HEK293 (cell line): ENCODE results near the gene NCOR1.
"Not testable (repeated sequence)": the region's sequence is repeated elsewhere in the genome, so short reads cannot be mapped to it uniquely, and the experiment has no call there.

Experiments used
- CTCF ChIP-seq: fragments of 450-650 bp; formaldehyde crosslinking; IDR thresholded peaks from 2 replicates; pipeline ENCODE4 v1.5.1; 2016; ENCODE audit warnings: missing biosample characterization, missing genetic modification characterization
- GLI4 ChIP-seq: fragments of 450-650 bp; formaldehyde crosslinking; IDR thresholded peaks from 2 replicates; pipeline ENCODE4 v1.5.1; 2016; ENCODE audit warnings: missing biosample characterization, missing genetic modification characterization
- KLF16 ChIP-seq: fragments of 450-650 bp; formaldehyde crosslinking; IDR thresholded peaks from 2 replicates; pipeline ENCODE4 v1.5.1; 2017; ENCODE audit warnings: missing biosample characterization, missing genetic modification characterization
- RBAK ChIP-seq: fragments of 450-650 bp; formaldehyde crosslinking; IDR thresholded peaks from 2 replicates; pipeline ENCODE4 v1.5.1; 2016; ENCODE audit warnings: missing biosample characterization, missing genetic modification characterization
- YY1 ChIP-seq: fragments of 450-650 bp; formaldehyde crosslinking; IDR thresholded peaks from 2 replicates; pipeline ENCODE4 v1.5.1; 2018; ENCODE audit warnings: missing biosample characterization, missing genetic modification characterization
- ZBTB26 ChIP-seq: fragments of 450-650 bp; formaldehyde crosslinking; optimal IDR thresholded peaks from 2 replicates; pipeline ENCODE3; 2016; ENCODE audit warnings: missing biosample characterization, mild to moderate bottlenecking, missing genetic modification characterization
- ZFP69B ChIP-seq: fragments of 450-650 bp; formaldehyde crosslinking; IDR thresholded peaks from 2 replicates; pipeline ENCODE4 v1.5.1; 2016; ENCODE audit warnings: missing biosample characterization, missing genetic modification characterization
- ZNF121 ChIP-seq: fragments of 450-650 bp; formaldehyde crosslinking; IDR thresholded peaks from 2 replicates; pipeline ENCODE4 v1.5.1; 2016; ENCODE audit warnings: missing biosample characterization, missing genetic modification characterization
- ZNF202 ChIP-seq: fragments of 450-650 bp; formaldehyde crosslinking; IDR thresholded peaks from 2 replicates; pipeline ENCODE4 v1.5.1; 2016; ENCODE audit warnings: missing biosample characterization, missing genetic modification characterization, borderline replicate concordance
- ZNF747 ChIP-seq: fragments of 450-650 bp; formaldehyde crosslinking; IDR thresholded peaks from 2 replicates; pipeline ENCODE4 v1.5.1; 2016; ENCODE audit warnings: missing biosample characterization, missing genetic modification characterization
- ZNF768 ChIP-seq: fragments of 450-650 bp; formaldehyde crosslinking; IDR thresholded peaks from 2 replicates; pipeline ENCODE4 v1.5.1; 2018; ENCODE audit warnings: missing biosample characterization, mild to moderate bottlenecking, missing genetic modification characterization
- ZNF777 ChIP-seq: fragments of 450-650 bp; formaldehyde crosslinking; IDR thresholded peaks from 2 replicates; pipeline ENCODE4 v1.5.1; 2017; ENCODE audit warnings: missing biosample characterization, missing genetic modification characterization, borderline replicate concordance
- ZSCAN30 ChIP-seq: fragments of 450-650 bp; IDR thresholded peaks from 2 replicates; pipeline ENCODE4 v1.5.1; 2018; ENCODE audit warnings: missing biosample characterization, mild to moderate bottlenecking, missing genetic modification characterization, moderate library complexity
- TF ChIP-seq, protein P1 (sequence below): fragments of 450-650 bp; formaldehyde crosslinking; IDR thresholded peaks from 2 replicates; pipeline ENCODE4 v1.5.1; 2016; ENCODE audit warnings: missing biosample characterization, missing genetic modification characterization

- not testable (repeated sequence) for TF ChIP-seq ZNF121 (tag by site-specific recombination); ZNF777 (tag by site-specific recombination); ZBTB26 (tag by site-specific recombination); RBAK (tag by site-specific recombination); GLI4 (tag by site-specific recombination); KLF16 (tag by site-specific recombination); CTCF (tag by site-specific recombination); ZFP69B (tag by site-specific recombination); ZNF768 (tag by site-specific recombination); ZNF747; YY1 (tag by site-specific recombination); ZNF202; ZSCAN30 (tag by site-specific recombination)
- TF ChIP-seq, protein P1, sequence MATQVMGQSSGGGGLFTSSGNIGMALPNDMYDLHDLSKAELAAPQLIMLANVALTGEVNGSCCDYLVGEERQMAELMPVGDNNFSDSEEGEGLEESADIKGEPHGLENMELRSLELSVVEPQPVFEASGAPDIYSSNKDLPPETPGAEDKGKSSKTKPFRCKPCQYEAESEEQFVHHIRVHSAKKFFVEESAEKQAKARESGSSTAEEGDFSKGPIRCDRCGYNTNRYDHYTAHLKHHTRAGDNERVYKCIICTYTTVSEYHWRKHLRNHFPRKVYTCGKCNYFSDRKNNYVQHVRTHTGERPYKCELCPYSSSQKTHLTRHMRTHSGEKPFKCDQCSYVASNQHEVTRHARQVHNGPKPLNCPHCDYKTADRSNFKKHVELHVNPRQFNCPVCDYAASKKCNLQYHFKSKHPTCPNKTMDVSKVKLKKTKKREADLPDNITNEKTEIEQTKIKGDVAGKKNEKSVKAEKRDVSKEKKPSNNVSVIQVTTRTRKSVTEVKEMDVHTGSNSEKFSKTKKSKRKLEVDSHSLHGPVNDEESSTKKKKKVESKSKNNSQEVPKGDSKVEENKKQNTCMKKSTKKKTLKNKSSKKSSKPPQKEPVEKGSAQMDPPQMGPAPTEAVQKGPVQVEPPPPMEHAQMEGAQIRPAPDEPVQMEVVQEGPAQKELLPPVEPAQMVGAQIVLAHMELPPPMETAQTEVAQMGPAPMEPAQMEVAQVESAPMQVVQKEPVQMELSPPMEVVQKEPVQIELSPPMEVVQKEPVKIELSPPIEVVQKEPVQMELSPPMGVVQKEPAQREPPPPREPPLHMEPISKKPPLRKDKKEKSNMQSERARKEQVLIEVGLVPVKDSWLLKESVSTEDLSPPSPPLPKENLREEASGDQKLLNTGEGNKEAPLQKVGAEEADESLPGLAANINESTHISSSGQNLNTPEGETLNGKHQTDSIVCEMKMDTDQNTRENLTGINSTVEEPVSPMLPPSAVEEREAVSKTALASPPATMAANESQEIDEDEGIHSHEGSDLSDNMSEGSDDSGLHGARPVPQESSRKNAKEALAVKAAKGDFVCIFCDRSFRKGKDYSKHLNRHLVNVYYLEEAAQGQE: not testable (repeated sequence)
These were observed 48.6 kb downstream of the NCOR1 start for GRCh38 chr17:16166766-16167165.
